Nephron progenitor cell (in vitro differentiated cells): ENCODE results near the gene ATP10A.

ENCODE experiments used
- DNase-seq: peaks from one replicate; pipeline ENCODE4 v3.0.0; 2021
- H3K27ac Mint-ChIP-seq: 2 replicates; pipeline ENCODE4 v1.8.0; 2021; ENCODE audit warnings: mild to moderate bottlenecking, moderate library complexity, mixed read lengths
- H3K27me3 Mint-ChIP-seq: 2 replicates; pipeline ENCODE4 v1.8.0; 2021; ENCODE audit warnings: mild to moderate bottlenecking, low read depth, mixed read lengths; ENCODE audit not compliant: poor library complexity
- H3K36me3 Mint-ChIP-seq: 2 replicates; pipeline ENCODE4 v1.8.0; 2021; ENCODE audit warnings: low read depth, mixed read lengths
- H3K4me1 Mint-ChIP-seq: 2 replicates; pipeline ENCODE4 v1.8.0; 2021; ENCODE audit warnings: mixed read lengths
- H3K4me3 Mint-ChIP-seq: 2 replicates; pipeline ENCODE4 v1.8.0; 2021; ENCODE audit warnings: mild to moderate bottlenecking, moderate library complexity, mixed read lengths
- H3K9me3 Mint-ChIP-seq: 2 replicates; pipeline ENCODE4 v1.8.0; 2021; ENCODE audit warnings: mild to moderate bottlenecking, moderate library complexity, mixed read lengths
- TF ChIP-seq, protein P1 (sequence below): fragments of 200-600 bp; sonication (generic); IDR thresholded peaks from 2 replicates; pipeline ENCODE4 v1.5.0; 2021; ENCODE audit warnings: antibody characterized with exemption

The ATP10A gene

DNA sequence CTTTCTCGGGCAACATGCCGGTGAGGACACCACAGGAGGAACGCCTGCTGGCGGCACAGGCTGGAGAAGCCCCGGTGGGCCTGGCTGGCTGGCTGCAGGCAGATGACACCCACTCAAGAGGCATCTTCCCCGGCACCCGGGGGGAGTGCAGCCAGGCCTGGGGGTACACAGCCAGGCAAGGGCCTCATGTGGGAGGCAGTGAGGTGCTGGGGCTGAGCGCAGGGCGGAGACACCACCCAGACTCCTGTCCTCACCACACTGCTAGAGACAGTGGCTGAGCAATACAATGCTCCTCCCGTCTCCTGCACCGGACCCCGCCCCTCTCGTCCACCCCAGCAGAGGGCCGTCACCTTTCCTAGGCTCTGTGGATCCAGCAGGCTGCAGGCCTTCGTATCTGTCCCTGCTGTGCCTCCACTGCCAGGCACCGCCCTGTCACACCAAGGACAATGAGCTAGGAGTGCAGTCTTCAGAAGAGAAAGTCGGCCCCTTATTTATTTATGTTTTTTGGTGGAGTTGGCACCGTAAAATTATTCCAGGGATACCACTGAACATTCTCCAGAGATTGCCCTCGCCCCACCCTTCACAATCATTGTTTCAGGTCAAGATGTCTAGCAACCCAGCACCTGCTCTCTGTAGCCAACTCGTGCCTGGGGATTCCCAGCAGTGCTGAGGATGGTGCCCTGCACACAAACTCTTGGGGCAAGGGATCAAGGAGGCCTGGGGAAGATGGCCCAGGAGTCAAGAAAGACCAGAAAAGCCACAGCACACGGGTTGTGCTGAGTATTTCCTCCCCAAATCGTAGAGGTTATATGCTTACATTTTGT lies 129.1 kb downstream of the ATP10A start:
- DNase-seq, result no peak
- Mint-ChIP-seq H3K27me3 (peaks cover 3% of the 10 kb centered on the region), H3K4me1 (peaks cover 70% of the 10 kb centered on the region), H3K9me3 (no peaks in the 10 kb centered on the region), H3K36me3 (no peaks in the 10 kb centered on the region), H3K4me3 (no peak overlapping the region), H3K27ac (no peak overlapping the region)
- TF ChIP-seq, protein P1, sequence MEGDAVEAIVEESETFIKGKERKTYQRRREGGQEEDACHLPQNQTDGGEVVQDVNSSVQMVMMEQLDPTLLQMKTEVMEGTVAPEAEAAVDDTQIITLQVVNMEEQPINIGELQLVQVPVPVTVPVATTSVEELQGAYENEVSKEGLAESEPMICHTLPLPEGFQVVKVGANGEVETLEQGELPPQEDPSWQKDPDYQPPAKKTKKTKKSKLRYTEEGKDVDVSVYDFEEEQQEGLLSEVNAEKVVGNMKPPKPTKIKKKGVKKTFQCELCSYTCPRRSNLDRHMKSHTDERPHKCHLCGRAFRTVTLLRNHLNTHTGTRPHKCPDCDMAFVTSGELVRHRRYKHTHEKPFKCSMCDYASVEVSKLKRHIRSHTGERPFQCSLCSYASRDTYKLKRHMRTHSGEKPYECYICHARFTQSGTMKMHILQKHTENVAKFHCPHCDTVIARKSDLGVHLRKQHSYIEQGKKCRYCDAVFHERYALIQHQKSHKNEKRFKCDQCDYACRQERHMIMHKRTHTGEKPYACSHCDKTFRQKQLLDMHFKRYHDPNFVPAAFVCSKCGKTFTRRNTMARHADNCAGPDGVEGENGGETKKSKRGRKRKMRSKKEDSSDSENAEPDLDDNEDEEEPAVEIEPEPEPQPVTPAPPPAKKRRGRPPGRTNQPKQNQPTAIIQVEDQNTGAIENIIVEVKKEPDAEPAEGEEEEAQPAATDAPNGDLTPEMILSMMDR, result no peak

DNA sequence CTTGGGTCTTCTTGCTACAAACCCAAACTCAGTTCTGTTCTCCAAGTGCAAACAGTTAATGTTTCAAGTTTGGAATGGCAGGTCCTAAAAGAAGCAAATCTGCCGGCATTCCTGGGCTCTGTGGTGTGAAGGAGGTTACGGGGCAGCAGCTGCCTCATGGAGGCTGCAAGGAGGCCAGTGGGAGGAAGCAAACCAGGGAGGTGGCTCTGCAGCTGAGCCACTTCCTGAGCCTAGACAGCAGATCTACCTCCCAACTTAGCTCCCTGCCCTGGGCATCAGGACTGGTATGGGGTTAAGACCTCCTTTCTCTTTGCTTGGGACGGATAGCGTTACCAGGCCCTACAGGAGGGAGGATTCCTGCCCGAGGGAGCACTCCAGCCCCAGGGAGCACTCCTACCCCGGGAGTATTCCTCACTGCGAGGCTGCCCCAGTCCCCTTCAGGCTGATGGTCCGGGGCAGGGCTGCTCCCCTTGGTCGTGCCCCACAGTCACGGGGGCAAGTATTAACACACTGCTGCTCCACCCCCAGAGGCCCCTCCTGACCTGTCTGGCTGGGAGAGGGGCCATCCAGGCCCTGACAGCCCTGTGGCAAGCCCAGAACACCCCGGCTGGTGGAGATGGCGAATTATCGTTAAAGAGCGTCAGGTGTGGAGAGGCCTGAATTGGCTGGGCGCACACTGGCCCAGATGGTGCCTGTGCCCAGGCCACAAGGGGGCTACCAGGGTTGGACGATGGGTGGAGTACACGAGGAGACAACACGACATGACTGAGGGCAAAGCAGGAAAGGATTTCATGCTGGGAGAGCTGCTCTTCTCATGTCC lies 129.9 kb downstream of the ATP10A start:
- Mint-ChIP-seq H3K4me1 (peaks cover 64% of the 10 kb centered on the region), H3K27ac (no peak overlapping the region), H3K4me3 (no peak overlapping the region), H3K36me3 (no peaks in the 10 kb centered on the region), H3K27me3 (peaks cover 3% of the 10 kb centered on the region), H3K9me3 (no peaks in the 10 kb centered on the region)
- TF ChIP-seq, protein P1, result no peak
- DNase-seq, result no peak

DNA sequence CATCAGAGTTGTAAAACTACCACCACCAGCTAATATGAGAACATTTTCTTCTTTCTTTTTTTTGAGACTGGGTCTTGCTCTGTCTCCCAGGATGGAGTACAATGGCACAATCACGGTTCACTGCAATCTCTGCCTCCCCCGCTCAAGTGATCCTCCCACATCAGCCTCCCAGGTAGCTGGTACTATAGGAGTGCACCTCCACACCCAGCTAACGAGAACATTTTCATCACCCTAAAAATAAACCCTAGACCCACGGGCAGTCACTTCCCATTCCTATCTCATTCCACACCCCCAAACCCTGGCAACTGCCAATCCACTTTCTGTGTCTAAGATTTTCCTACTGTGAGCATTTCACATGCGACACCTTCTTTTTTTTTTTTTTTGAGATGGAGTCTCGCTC lies 130.9 kb downstream of the ATP10A start:
- no peak for DNase-seq
- Mint-ChIP-seq H3K27ac (no peak overlapping the region), H3K4me1 (peaks cover 58% of the 10 kb centered on the region), H3K27me3 (peaks cover 3% of the 10 kb centered on the region), H3K9me3 (no peaks in the 10 kb centered on the region), H3K4me3 (no peak overlapping the region), H3K36me3 (no peaks in the 10 kb centered on the region)
- TF ChIP-seq, protein P1, result no peak

DNA sequence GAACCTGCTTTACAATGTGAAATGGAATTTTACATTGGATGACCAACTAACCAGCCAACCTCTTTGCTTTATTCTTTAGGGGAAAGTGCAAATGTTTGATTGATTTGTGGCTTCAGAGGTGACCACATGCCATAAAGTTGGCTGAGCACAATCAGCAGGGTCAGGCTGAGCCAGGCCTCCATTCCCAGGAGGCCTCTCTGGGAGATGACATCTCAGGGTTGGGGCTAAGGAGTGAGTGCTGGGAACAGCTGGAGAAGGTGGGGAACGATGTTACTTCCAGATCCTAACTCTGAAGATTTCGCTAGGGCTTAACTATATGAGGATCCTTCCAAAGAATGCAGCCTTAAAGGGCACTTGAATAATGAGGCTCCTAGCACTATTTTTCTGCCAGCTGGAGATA lies 131.7 kb downstream of the ATP10A start:
- no peaks in the 10 kb centered on the region for H3K9me3 Mint-ChIP-seq
- no peak overlapping the region for H3K27ac Mint-ChIP-seq
- no peak overlapping the region for H3K4me3 Mint-ChIP-seq
- TF ChIP-seq, protein P1, result no peak
- peaks cover 50% of the 10 kb centered on the region for H3K4me1 Mint-ChIP-seq
- DNase-seq, result no peak
- H3K36me3 Mint-ChIP-seq, result no peaks in the 10 kb centered on the region
- H3K27me3 Mint-ChIP-seq, result peaks cover 3% of the 10 kb centered on the region

DNA sequence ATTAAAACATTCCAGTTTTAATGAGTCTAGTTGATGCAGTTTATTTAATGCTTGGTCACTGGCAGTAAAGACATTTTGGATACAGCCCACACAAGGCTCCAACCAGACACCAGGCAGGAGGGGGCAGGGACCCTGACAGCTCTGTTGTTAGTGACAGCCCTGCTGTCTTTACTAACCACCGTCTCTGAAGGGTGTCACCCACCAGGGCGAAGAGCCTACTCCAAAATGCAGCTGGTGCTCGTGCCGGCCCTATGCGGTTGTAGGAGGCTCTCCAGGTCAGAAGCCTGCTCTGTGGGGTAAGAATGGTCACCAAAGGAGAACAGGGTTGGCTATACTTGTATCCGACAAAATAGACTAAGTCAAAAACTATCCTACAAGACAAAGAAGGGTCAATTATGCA lies 132.2 kb downstream of the ATP10A start:
- Mint-ChIP-seq H3K27ac (no peak overlapping the region), H3K9me3 (no peaks in the 10 kb centered on the region), H3K4me3 (no peak overlapping the region), H3K36me3 (no peaks in the 10 kb centered on the region), H3K4me1 (peaks cover 45% of the 10 kb centered on the region), H3K27me3 (peaks cover 3% of the 10 kb centered on the region)
- no peak for DNase-seq
- TF ChIP-seq, protein P1, result no peak
